ENCODE measurements around the gene PRKAG2.
"Not testable (repeated sequence)": the region's sequence is repeated elsewhere in the genome, so short reads cannot be mapped to it uniquely, and the experiment has no call there.

GRCh38 chr7:151874479-151874878 lies 2.4 kb downstream of the PRKAG2 start:
- TF ChIP-seq POLR2A (IDR thresholded peaks at IDR 0.05; ENCODE audit: low read length); GATA1 (IDR thresholded peaks at IDR 0.05; ENCODE audit: low read depth, low read length): not testable (repeated sequence)
